Left colon (tissue), 2 donors: ENCODE data around the gene TAGLN3. TPM values are rescaled to one million over a fixed set of nuclear protein-coding genes. Genes with fewer than 3 reads are reported as not detected.
"Not testable (repeated sequence)": the region's sequence is repeated elsewhere in the genome, so short reads cannot be mapped to it uniquely, and the experiment has no call there.

Source experiments
- ATAC-seq: fragments of 200-7000 bp; cut with Tn5 transposase; one replicate; pipeline ENCODE4 v1.9.1; 2020; ENCODE audit warnings: mild to moderate bottlenecking, moderate library complexity
- DNase-seq, 2 donors: peaks; one replicate each; pipeline ENCODE4 v3.0.0-alpha.2; 2020
- intact Hi-C, 2 donors: fragments of 100-400 bp; cut with DNase I in 1 of 2; cut with micrococcal nuclease in 1 of 2; formaldehyde crosslinking; loops; one replicate each; pipeline versions ENCODE4 v1.11.2 to v1.14.0; 2022; cut with DNase I, micrococcal nuclease
- total RNA-seq, 2 donors: library from RNA; stranded (reverse); fragmentation: NEBNext Ultra II Directional; extraction: Animal tissue kit (Norgen Biotek cat#: 25700); gene quantifications; one replicate each; pipeline ENCODE4 v1.2.1, GENCODE V29; 2021
- donor health status: DM: no; HTN: no; CAD: no.
- donor health status: DM: yes; HTN: yes; CAD: no.

TAGLN3 gene
- total RNA-seq, 2 donors from 2014 or later = 0.37 to 1.0 TPM

GRCh38 chr3:112034436-112034835 is 35.7 kb downstream of the TAGLN3 start, which contains the start of gene TMPRSS7:
Gene TMPRSS7, plus strand, starts transcription at chr3:112034736. Its CDS starts 110 bp downstream, at chr3:112034846.
- intact Hi-C loops = no loop called here
- no peak for ATAC-seq
- no peak for DNase-seq

GRCh38 chr3:112035241-112035640 is 36.5 kb downstream of the TAGLN3 start:
- DNase-seq (no peak), ATAC-seq (no peak)
- intact Hi-C loops = no loop called here

GRCh38 chr3:112037194-112037593 is 38.5 kb downstream of the TAGLN3 start:
- ATAC-seq, intact Hi-C loops, DNase-seq: not testable (repeated sequence)

- DNase-seq (no peak), ATAC-seq (no peak)
- intact Hi-C loops = no loop called here
Measured at GRCh38 chr3:112038863-112039262, 40.1 kb downstream of the TAGLN3 start.

- no peak for ATAC-seq
- intact Hi-C loops = no loop called here
- DNase-seq = no peak
Measured at GRCh38 chr3:112041321-112041720, 42.6 kb downstream of the TAGLN3 start.

GRCh38 chr3:112042842-112043280 is 44.1 kb downstream of the TAGLN3 start:
- intact Hi-C loops = no loop called here
- no peak for DNase-seq
- ATAC-seq = peak; percentile 94

GRCh38 chr3:112043621-112044201 is 45.0 kb downstream of the TAGLN3 start:
- intact Hi-C loops = no loop called here
- peak; percentile 77 for ATAC-seq
- peak; percentile 19 to 27 for DNase-seq

- intact Hi-C loops = no loop called here
- no peak for DNase-seq
- ATAC-seq = no peak
Measured at GRCh38 chr3:112046599-112046998, 47.9 kb downstream of the TAGLN3 start.

- DNase-seq (no peak), ATAC-seq (no peak)
- intact Hi-C loops = no loop called here
Measured at GRCh38 chr3:112047264-112047663, 48.5 kb downstream of the TAGLN3 start.

- ATAC-seq = no peak
- DNase-seq = no peak
- intact Hi-C loops = no loop called here
Measured at GRCh38 chr3:112048911-112049310, 50.2 kb downstream of the TAGLN3 start.

GRCh38 chr3:112053229-112053628 is 54.5 kb downstream of the TAGLN3 start:
- DNase-seq (no peak), ATAC-seq (no peak)
- intact Hi-C loops = no loop called here

GRCh38 chr3:112056451-112056929 is 57.8 kb downstream of the TAGLN3 start:
- DNase-seq (no peak), ATAC-seq (no peak)
- intact Hi-C loops = no loop called here

GRCh38 chr3:112059497-112059896 is 60.8 kb downstream of the TAGLN3 start:
- DNase-seq (no peak), ATAC-seq (no peak)
- intact Hi-C loops = no loop called here

- ATAC-seq = no peak
- no peak for DNase-seq
- intact Hi-C loops = no loop called here
Measured at GRCh38 chr3:112061152-112061551, 62.4 kb downstream of the TAGLN3 start.

Other genes starting within 250 kb of the TAGLN3 start
- gene PHLDB2, start 139.7 kb upstream of the TAGLN3 start, total RNA-seq = 10 to 100 TPM in 1 of 2 donors, 1 to 10 TPM in 1; 8.3 to 28.7 TPM
- gene ABHD10, start 19.9 kb upstream of the TAGLN3 start, total RNA-seq = 10 to 100 TPM; 26.2 to 26.6 TPM
- under 1 TPM in 1 of 2 donors, not detected in 1; 0.11 TPM for gene TMPRSS7, start 35.8 kb downstream of the TAGLN3 start, total RNA-seq
- 10 to 100 TPM; 35.7 to 35.8 TPM for gene C3orf52, start 87.5 kb downstream of the TAGLN3 start, total RNA-seq
- gene GCSAM, start 134.3 kb downstream of the TAGLN3 start, total RNA-seq = under 1 TPM in 1 of 2 donors, not detected in 1; 0.50 TPM